ENCODE data around the gene DNAJC11.

DNA sequence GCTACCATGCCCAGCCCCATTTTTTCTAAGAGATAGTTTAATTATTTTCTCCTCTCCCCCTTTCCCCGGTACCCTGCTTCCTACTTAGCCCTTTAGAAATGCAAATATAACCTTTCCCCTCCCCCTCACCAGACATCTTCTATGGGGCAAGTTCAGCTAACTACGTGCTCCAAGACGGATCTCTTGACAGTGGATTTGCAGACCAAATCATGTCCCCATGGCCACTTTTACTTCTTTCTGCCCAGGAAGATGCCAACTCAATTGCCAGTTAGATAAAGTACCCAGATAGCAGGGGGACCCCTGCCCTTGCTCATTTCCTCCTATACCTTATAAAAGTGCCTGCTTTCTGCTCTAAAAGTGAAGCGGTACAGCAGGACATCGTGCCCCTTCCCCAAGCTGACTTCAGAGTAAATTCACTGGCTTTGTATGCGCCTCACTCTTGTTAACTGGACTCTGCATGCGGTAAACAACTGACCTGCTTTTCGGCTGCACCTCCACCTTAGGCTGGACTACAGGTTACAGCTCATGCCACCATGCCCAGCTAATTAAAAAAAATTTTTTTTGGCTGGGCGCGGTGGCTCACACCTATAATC lies 7.4 kb downstream of the DNAJC11 start:
- TF ChIP-seq, protein P1, sequence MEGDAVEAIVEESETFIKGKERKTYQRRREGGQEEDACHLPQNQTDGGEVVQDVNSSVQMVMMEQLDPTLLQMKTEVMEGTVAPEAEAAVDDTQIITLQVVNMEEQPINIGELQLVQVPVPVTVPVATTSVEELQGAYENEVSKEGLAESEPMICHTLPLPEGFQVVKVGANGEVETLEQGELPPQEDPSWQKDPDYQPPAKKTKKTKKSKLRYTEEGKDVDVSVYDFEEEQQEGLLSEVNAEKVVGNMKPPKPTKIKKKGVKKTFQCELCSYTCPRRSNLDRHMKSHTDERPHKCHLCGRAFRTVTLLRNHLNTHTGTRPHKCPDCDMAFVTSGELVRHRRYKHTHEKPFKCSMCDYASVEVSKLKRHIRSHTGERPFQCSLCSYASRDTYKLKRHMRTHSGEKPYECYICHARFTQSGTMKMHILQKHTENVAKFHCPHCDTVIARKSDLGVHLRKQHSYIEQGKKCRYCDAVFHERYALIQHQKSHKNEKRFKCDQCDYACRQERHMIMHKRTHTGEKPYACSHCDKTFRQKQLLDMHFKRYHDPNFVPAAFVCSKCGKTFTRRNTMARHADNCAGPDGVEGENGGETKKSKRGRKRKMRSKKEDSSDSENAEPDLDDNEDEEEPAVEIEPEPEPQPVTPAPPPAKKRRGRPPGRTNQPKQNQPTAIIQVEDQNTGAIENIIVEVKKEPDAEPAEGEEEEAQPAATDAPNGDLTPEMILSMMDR (IDR thresholded peaks at IDR 0.05), result no peak
- no peak for TF ChIP-seq POLR2A (IDR thresholded peaks at IDR 0.05)
